ENCODE data around the gene UBAC2. TPM values are rescaled to one million over a fixed set of nuclear protein-coding genes. Genes with fewer than 3 reads are reported as not detected.

The UBAC2 gene
- total RNA-seq, 1 donor: 51.3 TPM

- no peak overlapping the region for H3K4me3 ChIP-seq (ENCODE audit: low read length)
- H3K27me3 ChIP-seq (ENCODE audit: insufficient read depth, low read length): no peaks in the 10 kb centered on the region
- H3K9me3 ChIP-seq (ENCODE audit: low read depth, low read length): no peaks in the 10 kb centered on the region
- H3K4me1 ChIP-seq (ENCODE audit: insufficient read depth, low read length): peaks cover 91% of the 10 kb centered on the region
These were observed 76.1 kb downstream of the UBAC2 start for GRCh38 chr13:99276706-99277105.

GRCh38 chr13:99277629-99278028 lies 77.0 kb downstream of the UBAC2 start:
- no peak overlapping the region for H3K4me3 ChIP-seq (ENCODE audit: low read length)

GRCh38 chr13:99278200-99278599 lies 77.5 kb downstream of the UBAC2 start:
- no peaks in the 10 kb centered on the region for H3K27me3 ChIP-seq (ENCODE audit: insufficient read depth, low read length)
- no peaks in the 10 kb centered on the region for H3K9me3 ChIP-seq (ENCODE audit: low read depth, low read length)
- H3K4me1 ChIP-seq (ENCODE audit: insufficient read depth, low read length): peaks cover 96% of the 10 kb centered on the region
- no peak overlapping the region for H3K4me3 ChIP-seq (ENCODE audit: low read length)

More at GRCh38 chr13:99277629-99278028, 77.0 kb downstream of the UBAC2 start:
- Histone ChIP-seq H3K4me1 (ENCODE audit: insufficient read depth, low read length) (peaks cover 91% of the 10 kb centered on the region), H3K9me3 (ENCODE audit: low read depth, low read length) (no peaks in the 10 kb centered on the region), H3K27me3 (ENCODE audit: insufficient read depth, low read length) (no peaks in the 10 kb centered on the region)

GRCh38 chr13:99278843-99279242 lies 78.2 kb downstream of the UBAC2 start:
- Histone ChIP-seq H3K27me3 (ENCODE audit: insufficient read depth, low read length) (no peaks in the 10 kb centered on the region), H3K4me3 (ENCODE audit: low read length) (no peak overlapping the region), H3K4me1 (ENCODE audit: insufficient read depth, low read length) (peaks cover 97% of the 10 kb centered on the region)

GRCh38 chr13:99279637-99280036 lies 79.0 kb downstream of the UBAC2 start:
- H3K9me3 ChIP-seq (ENCODE audit: low read depth, low read length): no peaks in the 10 kb centered on the region
- H3K4me3 ChIP-seq (ENCODE audit: low read length): no peak overlapping the region
- H3K27me3 ChIP-seq (ENCODE audit: insufficient read depth, low read length): no peaks in the 10 kb centered on the region
- H3K4me1 ChIP-seq (ENCODE audit: insufficient read depth, low read length): peaks cover 99% of the 10 kb centered on the region

More at GRCh38 chr13:99278843-99279242, 78.2 kb downstream of the UBAC2 start:
- H3K9me3 ChIP-seq (ENCODE audit: low read depth, low read length): no peaks in the 10 kb centered on the region

- no peaks in the 10 kb centered on the region for H3K27me3 ChIP-seq (ENCODE audit: insufficient read depth, low read length)
- no peaks in the 10 kb centered on the region for H3K9me3 ChIP-seq (ENCODE audit: low read depth, low read length)
- H3K4me3 ChIP-seq (ENCODE audit: low read length): no peak overlapping the region
- H3K4me1 ChIP-seq (ENCODE audit: insufficient read depth, low read length): peaks cover 97% of the 10 kb centered on the region
These were observed 79.5 kb downstream of the UBAC2 start for GRCh38 chr13:99280166-99280565.

- Histone ChIP-seq H3K4me1 (ENCODE audit: insufficient read depth, low read length) (peaks cover 97% of the 10 kb centered on the region), H3K9me3 (ENCODE audit: low read depth, low read length) (no peaks in the 10 kb centered on the region), H3K27me3 (ENCODE audit: insufficient read depth, low read length) (no peaks in the 10 kb centered on the region), H3K4me3 (ENCODE audit: low read length) (no peak overlapping the region)
These were observed 81.2 kb downstream of the UBAC2 start for GRCh38 chr13:99281811-99282263.

GRCh38 chr13:99282264-99283231 lies 81.9 kb downstream of the UBAC2 start:
- H3K4me3 ChIP-seq (ENCODE audit: low read length): no peak overlapping the region
- H3K4me1 ChIP-seq (ENCODE audit: insufficient read depth, low read length): peaks cover 97% of the 10 kb centered on the region
- no peaks in the 10 kb centered on the region for H3K27me3 ChIP-seq (ENCODE audit: insufficient read depth, low read length)
- H3K9me3 ChIP-seq (ENCODE audit: low read depth, low read length): no peaks in the 10 kb centered on the region

- peaks cover 97% of the 10 kb centered on the region for H3K4me1 ChIP-seq (ENCODE audit: insufficient read depth, low read length)
- H3K9me3 ChIP-seq (ENCODE audit: low read depth, low read length): no peaks in the 10 kb centered on the region
- H3K4me3 ChIP-seq (ENCODE audit: low read length): no peak overlapping the region
- no peaks in the 10 kb centered on the region for H3K27me3 ChIP-seq (ENCODE audit: insufficient read depth, low read length)
These were observed 85.0 kb downstream of the UBAC2 start for GRCh38 chr13:99285432-99286182.

- H3K4me3 ChIP-seq (ENCODE audit: low read length): no peak overlapping the region
- H3K9me3 ChIP-seq (ENCODE audit: low read depth, low read length): no peaks in the 10 kb centered on the region
- H3K27me3 ChIP-seq (ENCODE audit: insufficient read depth, low read length): no peaks in the 10 kb centered on the region
- peaks cover 84% of the 10 kb centered on the region for H3K4me1 ChIP-seq (ENCODE audit: insufficient read depth, low read length)
These were observed 86.9 kb downstream of the UBAC2 start for GRCh38 chr13:99287551-99287950.

GRCh38 chr13:99288089-99288488 lies 87.4 kb downstream of the UBAC2 start:
- Histone ChIP-seq H3K9me3 (ENCODE audit: low read depth, low read length) (no peaks in the 10 kb centered on the region), H3K4me3 (ENCODE audit: low read length) (no peak overlapping the region), H3K27me3 (ENCODE audit: insufficient read depth, low read length) (no peaks in the 10 kb centered on the region), H3K4me1 (ENCODE audit: insufficient read depth, low read length) (peaks cover 83% of the 10 kb centered on the region)

GRCh38 chr13:99289271-99289670 lies 88.6 kb downstream of the UBAC2 start:
- H3K27me3 ChIP-seq (ENCODE audit: insufficient read depth, low read length): no peaks in the 10 kb centered on the region
- no peaks in the 10 kb centered on the region for H3K9me3 ChIP-seq (ENCODE audit: low read depth, low read length)
- peaks cover 81% of the 10 kb centered on the region for H3K4me1 ChIP-seq (ENCODE audit: insufficient read depth, low read length)
- no peak overlapping the region for H3K4me3 ChIP-seq (ENCODE audit: low read length)

- Histone ChIP-seq H3K9me3 (ENCODE audit: low read depth, low read length) (no peaks in the 10 kb centered on the region), H3K27me3 (ENCODE audit: insufficient read depth, low read length) (no peaks in the 10 kb centered on the region), H3K4me1 (ENCODE audit: insufficient read depth, low read length) (peaks cover 79% of the 10 kb centered on the region), H3K4me3 (ENCODE audit: low read length) (no peak overlapping the region)
These were observed 89.2 kb downstream of the UBAC2 start for GRCh38 chr13:99289674-99290337.

GRCh38 chr13:99290894-99291293 lies 90.2 kb downstream of the UBAC2 start:
- Histone ChIP-seq H3K4me1 (ENCODE audit: insufficient read depth, low read length) (peaks cover 79% of the 10 kb centered on the region), H3K27me3 (ENCODE audit: insufficient read depth, low read length) (no peaks in the 10 kb centered on the region), H3K9me3 (ENCODE audit: low read depth, low read length) (no peaks in the 10 kb centered on the region), H3K4me3 (ENCODE audit: low read length) (no peak overlapping the region)

GRCh38 chr13:99293178-99293577 lies 92.5 kb downstream of the UBAC2 start:
- Histone ChIP-seq H3K9me3 (ENCODE audit: low read depth, low read length) (no peaks in the 10 kb centered on the region), H3K4me1 (ENCODE audit: insufficient read depth, low read length) (peaks cover 73% of the 10 kb centered on the region), H3K27me3 (ENCODE audit: insufficient read depth, low read length) (no peaks in the 10 kb centered on the region), H3K4me3 (ENCODE audit: low read length) (no peak overlapping the region)

Measured in mononuclear cell (primary cell).